GM18907 (cell line): Measurements from ENCODE around the gene LCE5A.
"Not testable (repeated sequence)": the region's sequence is repeated elsewhere in the genome, so short reads cannot be mapped to it uniquely, and the experiment has no call there.

Experiments
- ATAC-seq: cut with Tn5 transposase; IDR thresholded peaks from one replicate; pipeline ENCODE4 v1.9.1; 2021; ENCODE audit warnings: mild to moderate bottlenecking, moderate library complexity; ENCODE audit not compliant: unreplicated experiment

The LCE5A gene

GRCh38 chr1:152515434-152515783, 4.8 kb downstream of the LCE5A start:
- no peak for ATAC-seq

- ATAC-seq, result no peak
Measured at GRCh38 chr1:152516082-152516481, 5.5 kb downstream of the LCE5A start.

GRCh38 chr1:152517237-152517811, 6.7 kb downstream of the LCE5A start:
- no peak for ATAC-seq

GRCh38 chr1:152519851-152520250, 9.2 kb downstream of the LCE5A start:
- no peak for ATAC-seq

- ATAC-seq, result no peak
Measured at GRCh38 chr1:152520561-152521090, 10.0 kb downstream of the LCE5A start.

GRCh38 chr1:152525080-152525641, 14.6 kb downstream of the LCE5A start:
- no peak for ATAC-seq

- no peak for ATAC-seq
Measured at GRCh38 chr1:152533327-152533938, 22.8 kb downstream of the LCE5A start.

- no peak for ATAC-seq
Measured at GRCh38 chr1:152535774-152536173, 25.2 kb downstream of the LCE5A start.

GRCh38 chr1:152537496-152537895, 26.9 kb downstream of the LCE5A start:
- no peak for ATAC-seq

GRCh38 chr1:152539901-152540300, 29.3 kb downstream of the LCE5A start:
- no peak for ATAC-seq

GRCh38 chr1:152543820-152544219, 33.2 kb downstream of the LCE5A start:
- no peak for ATAC-seq

- ATAC-seq, result no peak
Measured at GRCh38 chr1:152546704-152547103, 36.1 kb downstream of the LCE5A start.

GRCh38 chr1:152548358-152548757, 37.8 kb downstream of the LCE5A start:
- ATAC-seq, result not testable (repeated sequence)
